Measurements from ENCODE around the gene LRMDA.
"Not testable (repeated sequence)": the region's sequence is repeated elsewhere in the genome, so short reads cannot be mapped to it uniquely, and the experiment has no call there.

The LRMDA gene

DNA sequence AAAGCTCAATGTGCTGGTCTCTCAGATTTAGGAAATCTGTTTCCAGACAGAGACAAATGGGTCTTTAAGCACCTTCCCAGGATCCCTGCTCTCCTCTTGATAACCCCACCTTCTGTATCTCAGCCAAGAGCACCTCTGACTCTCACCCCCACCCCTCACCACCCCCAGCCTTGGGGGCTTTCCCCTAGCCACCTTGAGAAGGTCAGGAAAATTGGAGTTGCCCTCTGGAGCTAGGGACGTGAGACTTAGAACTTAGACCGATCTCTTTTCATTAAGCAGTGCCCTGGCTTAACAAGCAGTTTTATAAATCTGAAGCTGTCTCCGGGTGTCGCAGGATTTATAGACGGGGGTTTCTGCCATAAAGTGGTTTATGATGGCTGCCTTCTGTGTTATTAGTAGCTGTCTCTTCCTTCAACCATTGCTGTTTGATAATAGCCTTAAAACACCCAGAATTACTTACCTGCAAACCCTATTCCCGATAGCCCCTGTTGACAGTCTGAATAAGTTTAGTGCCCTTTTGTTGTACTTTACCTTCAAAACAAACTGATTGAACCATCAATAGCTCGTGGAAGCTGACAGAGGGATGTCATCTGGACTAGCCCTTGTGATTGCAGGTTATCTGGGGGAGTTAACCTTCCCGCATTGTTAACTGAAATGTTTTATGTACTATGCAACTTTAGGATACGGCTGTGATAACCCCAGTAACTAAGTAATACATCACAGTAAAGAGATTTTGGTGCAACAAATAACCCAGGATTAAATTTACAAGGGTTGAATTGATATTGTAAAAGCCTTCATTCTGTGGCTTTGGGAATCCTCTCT is 621.5 kb downstream of the LRMDA start:
- H3K4me3 ChIP-seq (ENCODE audit: low read depth, low read length): no peak overlapping the region

- no peak overlapping the region for H3K4me3 ChIP-seq (ENCODE audit: low read depth, low read length)
Observed at GRCh38 chr10:76055466-76055865, 624.0 kb downstream of the LRMDA start.

DNA sequence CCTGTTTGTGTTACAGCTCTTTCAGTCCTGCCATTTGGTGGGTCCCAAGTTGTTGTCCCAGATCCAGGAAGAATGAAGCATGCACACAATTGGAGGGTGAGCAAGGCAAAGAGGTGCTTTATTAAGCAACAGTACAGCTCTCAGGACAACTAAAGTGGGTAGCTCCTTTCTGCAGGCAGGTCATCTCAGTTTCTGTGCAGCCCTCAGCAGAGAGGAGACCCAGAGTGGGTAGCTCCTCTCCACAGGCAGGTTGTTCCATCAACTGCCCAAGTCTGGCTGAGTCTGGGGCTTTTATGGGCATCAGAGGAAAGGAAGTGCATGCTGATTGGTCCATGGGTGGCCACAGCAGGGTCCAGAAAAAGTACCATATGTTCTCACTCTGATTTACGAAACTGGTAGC is 624.5 kb downstream of the LRMDA start:
- no peak overlapping the region for H3K4me3 ChIP-seq (ENCODE audit: low read depth, low read length)

GRCh38 chr10:76060993-76061392 is 629.6 kb downstream of the LRMDA start:
- H3K4me3 ChIP-seq (ENCODE audit: low read depth, low read length): not testable (repeated sequence)

DNA sequence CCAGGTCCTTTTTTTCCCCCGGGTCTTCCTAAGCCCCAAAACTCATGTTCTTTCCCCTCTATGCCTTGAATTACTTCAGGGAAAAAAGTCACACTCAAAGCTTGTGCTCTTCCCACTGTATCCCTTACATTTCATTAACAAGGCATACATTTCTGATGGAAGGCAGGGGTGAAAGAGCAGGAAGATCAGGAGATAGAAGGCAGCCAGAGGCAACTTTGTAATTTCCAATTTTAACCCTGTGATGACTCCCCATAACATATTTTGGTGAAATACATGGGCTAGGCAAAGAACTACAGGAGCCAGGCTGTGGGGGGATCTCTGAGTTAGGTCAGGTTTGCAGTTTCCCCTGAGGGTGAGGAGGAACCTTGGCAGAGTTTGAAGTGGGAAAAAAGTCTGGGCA is 635.0 kb downstream of the LRMDA start:
- no peak overlapping the region for H3K4me3 ChIP-seq (ENCODE audit: low read depth, low read length)

GRCh38 chr10:76067447-76067846 is 636.0 kb downstream of the LRMDA start:
- no peak overlapping the region for H3K4me3 ChIP-seq (ENCODE audit: low read depth, low read length)

GRCh38 chr10:76068856-76069255 is 637.4 kb downstream of the LRMDA start:
- H3K4me3 ChIP-seq (ENCODE audit: low read depth, low read length): no peak overlapping the region

DNA sequence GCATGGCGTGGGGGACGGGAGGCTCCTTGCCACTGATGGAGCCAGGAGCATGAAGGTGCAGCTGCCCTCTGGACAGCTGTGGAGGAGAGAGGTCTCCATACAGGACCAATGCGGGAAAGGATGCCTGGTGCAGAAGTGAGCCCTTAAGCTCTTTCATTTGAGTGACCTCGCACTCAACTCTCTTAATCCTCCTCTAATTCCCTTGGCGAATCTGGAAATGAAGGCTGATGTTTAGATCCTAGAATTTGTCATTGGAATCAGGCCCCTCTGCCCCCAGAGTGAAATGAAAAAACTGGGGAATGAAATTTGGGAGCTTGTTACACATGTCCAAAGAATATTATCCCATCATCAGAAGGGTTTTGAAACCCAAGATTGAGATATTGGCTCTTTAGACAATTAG is 639.5 kb downstream of the LRMDA start:
- H3K4me3 ChIP-seq (ENCODE audit: low read depth, low read length): no peak overlapping the region

- H3K4me3 ChIP-seq (ENCODE audit: low read depth, low read length): no peak overlapping the region
Observed at GRCh38 chr10:76071653-76072365, 640.4 kb downstream of the LRMDA start.

DNA sequence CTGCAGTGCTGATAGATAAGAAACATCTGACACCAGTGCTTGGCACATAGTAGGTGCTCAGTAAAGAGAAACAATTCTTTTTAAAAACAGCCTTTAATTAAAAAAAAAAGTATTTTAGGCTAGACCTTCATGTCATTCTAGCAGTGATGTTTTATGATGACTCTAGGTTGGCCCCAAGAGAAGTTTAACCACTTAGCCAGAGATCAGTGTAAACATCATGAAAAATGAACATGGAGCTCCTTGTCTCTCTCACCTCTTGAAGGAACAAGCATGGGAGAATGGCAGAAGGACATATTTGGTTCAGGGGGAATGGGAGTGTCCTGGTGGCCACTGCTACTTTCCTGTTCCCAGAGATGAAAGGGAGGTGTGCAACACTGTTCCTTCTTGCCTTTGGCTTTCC is 641.0 kb downstream of the LRMDA start:
- no peak overlapping the region for H3K4me3 ChIP-seq (ENCODE audit: low read depth, low read length)

DNA sequence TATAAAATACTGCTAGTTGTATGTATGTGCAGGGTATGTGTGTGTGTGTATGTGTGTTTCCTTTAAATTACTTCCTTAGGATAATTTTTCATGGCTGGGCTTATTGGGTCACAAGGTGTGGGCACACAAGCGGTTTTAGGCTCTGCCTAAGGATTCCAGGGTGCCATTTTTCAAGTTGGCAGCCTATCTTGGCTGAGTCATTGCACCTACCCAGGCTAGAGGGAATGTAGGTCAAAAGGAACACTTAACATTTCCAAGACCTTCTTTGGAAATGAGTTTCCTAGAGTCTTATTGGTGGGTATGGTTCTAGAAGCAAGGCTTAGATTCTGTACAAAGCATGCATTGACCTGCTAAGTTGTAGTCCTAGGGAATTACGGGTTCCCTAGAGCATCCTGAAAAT is 642.1 kb downstream of the LRMDA start:
- no peak overlapping the region for H3K4me3 ChIP-seq (ENCODE audit: low read depth, low read length)

- no peak overlapping the region for H3K4me3 ChIP-seq (ENCODE audit: low read depth, low read length)
Observed at GRCh38 chr10:76074659-76075058, 643.2 kb downstream of the LRMDA start.

- H3K4me3 ChIP-seq (ENCODE audit: low read depth, low read length): no peak overlapping the region
Observed at GRCh38 chr10:76080451-76080850, 649.0 kb downstream of the LRMDA start.

- H3K4me3 ChIP-seq (ENCODE audit: low read depth, low read length): no peak overlapping the region
Observed at GRCh38 chr10:76080991-76081390, 649.6 kb downstream of the LRMDA start.

- no peak overlapping the region for H3K4me3 ChIP-seq (ENCODE audit: low read depth, low read length)
Observed at GRCh38 chr10:76082232-76082631, 650.8 kb downstream of the LRMDA start.

- H3K4me3 ChIP-seq (ENCODE audit: low read depth, low read length): no peak overlapping the region
Observed at GRCh38 chr10:76082956-76083355, 651.5 kb downstream of the LRMDA start.

- H3K4me3 ChIP-seq (ENCODE audit: low read depth, low read length): no peak overlapping the region
Observed at GRCh38 chr10:76085002-76085816, 653.8 kb downstream of the LRMDA start.

DNA sequence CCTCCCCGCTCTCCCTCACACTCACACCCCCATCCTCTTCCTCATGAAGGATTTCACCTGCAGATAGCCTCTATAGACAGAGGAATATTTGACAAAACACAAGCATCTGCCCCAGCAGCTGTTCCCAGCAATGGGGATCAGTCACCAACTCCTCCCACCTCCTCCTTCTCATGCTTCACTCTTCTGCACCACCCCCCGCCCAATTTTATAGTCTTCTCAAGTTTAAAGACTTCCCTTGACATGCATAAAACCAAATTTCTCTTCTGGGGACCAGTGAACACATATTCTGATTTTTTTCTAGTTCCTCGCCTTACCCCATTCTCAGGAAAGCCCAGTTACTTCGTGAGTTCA is 654.4 kb downstream of the LRMDA start:
- no peak overlapping the region for H3K4me3 ChIP-seq (ENCODE audit: low read depth, low read length)

GRCh38 chr10:76086170-76086760 is 654.8 kb downstream of the LRMDA start:
- H3K4me3 ChIP-seq (ENCODE audit: low read depth, low read length): no peak overlapping the region

DNA sequence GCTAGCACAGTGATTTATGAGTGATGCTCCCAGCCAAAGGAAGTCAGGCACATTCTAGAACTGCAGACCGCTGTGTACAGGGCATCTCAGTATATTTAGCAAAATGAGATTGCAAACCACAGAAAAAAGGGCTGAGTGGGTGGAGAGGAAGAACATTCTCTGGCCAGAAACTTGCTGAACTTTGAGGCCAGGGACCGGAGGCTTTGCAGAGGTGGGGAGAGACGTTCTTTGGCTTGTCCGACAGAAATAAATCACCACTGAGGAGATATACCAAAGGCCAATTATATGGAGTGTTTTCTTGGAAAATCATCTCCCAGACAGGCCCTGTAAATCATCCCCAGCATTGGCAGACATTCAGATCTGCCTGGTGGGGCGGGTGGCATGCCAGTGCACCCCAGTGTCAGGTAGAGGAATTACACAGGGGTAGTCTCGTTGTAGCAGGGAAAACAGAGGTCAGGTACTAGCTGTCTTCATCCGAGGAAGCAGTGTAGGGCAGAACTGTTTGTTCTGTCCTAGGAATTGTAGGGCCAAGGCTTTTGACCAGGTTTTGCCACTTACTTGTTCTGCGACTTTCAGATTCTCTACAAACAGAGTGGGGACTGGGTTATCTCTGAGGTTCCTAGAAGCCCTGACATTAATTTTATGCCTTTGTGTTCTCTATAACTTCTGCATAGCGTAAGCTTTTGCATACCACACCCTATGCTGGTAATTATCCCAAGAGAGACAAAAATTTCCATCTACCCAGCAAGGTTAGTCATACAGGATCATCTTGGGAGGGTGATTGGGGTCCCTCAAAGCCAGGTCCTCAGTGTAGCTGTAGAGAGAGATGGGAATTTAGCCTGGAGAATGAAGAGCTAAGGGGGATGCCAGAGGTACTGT is 655.6 kb downstream of the LRMDA start:
- no peak overlapping the region for H3K4me3 ChIP-seq (ENCODE audit: low read depth, low read length)
